ENCODE results near the gene PTTG2.

GRCh38 chr4:37977471-37978247 lies 17.5 kb downstream of the PTTG2 start:
- no peak for TF ChIP-seq TAF1 (IDR thresholded peaks at IDR 0.05; ENCODE audit: borderline replicate concordance, low read depth, low read length)
- TF ChIP-seq POLR2AphosphoS5 (IDR thresholded peaks at IDR 0.05; ENCODE audit: low read depth, low read length) = no peak

All from GM12892 (cell line).